ENCODE results near the gene DHRS9.
A peak's percentile ranks its signal among the peaks of the same experiment; 100 is the strongest.

- TF ChIP-seq CTCF (IDR thresholded peaks at IDR 0.05) (peak; percentile 81 to 91 (median 84)), POLR2A (IDR thresholded peaks at IDR 0.05) (no peak)
These were observed 40.4 kb downstream of the DHRS9 start for GRCh38 chr2:169109502-169110409.
